Measurements from ENCODE around the gene AMZ2.
"Not testable (repeated sequence)": the region's sequence is repeated elsewhere in the genome, so short reads cannot be mapped to it uniquely, and the experiment has no call there.

The AMZ2 gene

GRCh38 chr17:68253426-68253825, 5.6 kb downstream of the AMZ2 start:
- DNase-seq = not testable (repeated sequence)

- DNase-seq = no peak
Observed at GRCh38 chr17:68255151-68255550, 7.3 kb downstream of the AMZ2 start.

- no peak for DNase-seq
Observed at GRCh38 chr17:68255731-68256538, 8.1 kb downstream of the AMZ2 start.

GRCh38 chr17:68256701-68257100, 8.9 kb downstream of the AMZ2 start:
- not testable (repeated sequence) for DNase-seq

- DNase-seq = no peak
Observed at GRCh38 chr17:68257934-68258333, 10.1 kb downstream of the AMZ2 start.

- DNase-seq = not testable (repeated sequence)
Observed at GRCh38 chr17:68258890-68259647, 11.2 kb downstream of the AMZ2 start.

GRCh38 chr17:68259648-68259951, 11.8 kb downstream of the AMZ2 start:
- DNase-seq = not testable (repeated sequence)

GRCh38 chr17:68260051-68260762, 12.4 kb downstream of the AMZ2 start:
- no peak for DNase-seq

GRCh38 chr17:68262467-68262866, 14.6 kb downstream of the AMZ2 start:
- not testable (repeated sequence) for DNase-seq

GRCh38 chr17:68263101-68263681, 15.3 kb downstream of the AMZ2 start:
- DNase-seq = peak; percentile 21 to 62 (median 27)

- DNase-seq = not testable (repeated sequence)
Observed at GRCh38 chr17:68265833-68266232, 18.0 kb downstream of the AMZ2 start.

GRCh38 chr17:68273722-68274121, 25.9 kb downstream of the AMZ2 start:
- DNase-seq = no peak

- not testable (repeated sequence) for DNase-seq
Observed at GRCh38 chr17:68276339-68276738, 28.5 kb downstream of the AMZ2 start.

- no peak for DNase-seq
Observed at GRCh38 chr17:68277807-68278206, 30.0 kb downstream of the AMZ2 start.

GRCh38 chr17:68281965-68282364, 34.1 kb downstream of the AMZ2 start:
- DNase-seq = not testable (repeated sequence)

GRCh38 chr17:68288375-68288774, 40.5 kb downstream of the AMZ2 start:
- no peak for DNase-seq

- DNase-seq = no peak
Observed at GRCh38 chr17:68288804-68289203, 41.0 kb downstream of the AMZ2 start.

GRCh38 chr17:68289473-68289872, 41.6 kb downstream of the AMZ2 start:
- no peak for DNase-seq

GRCh38 chr17:68289936-68290267, 42.1 kb downstream of the AMZ2 start:
- DNase-seq = peak in 1 of 3 experiments; percentile 43

GRCh38 chr17:68290268-68290954, 42.6 kb downstream of the AMZ2 start:
- DNase-seq = peak in 2 of 3 experiments; percentile 29 to 43

GRCh38 chr17:68290955-68291835, 43.4 kb downstream of the AMZ2 start, which contains the start of the genes ARSG and SLC16A6:
Gene ARSG, plus strand, starts transcription at chr17:68291495. Its CDS starts 15,999 bp downstream, at chr17:68307494.
Gene SLC16A6, minus strand, starts transcription at chr17:68291127. Its CDS starts 12,807 bp downstream, at chr17:68278320.
- peak; percentile 57 to 77 (median 69) for DNase-seq
